GM23248 (cell line): ENCODE results near the gene TTC4.

Source experiments
- EZH2 ChIP-seq: fragments of 200-600 bp; sonication (generic); IDR thresholded peaks from 2 replicates; pipeline ENCODE4 v1.6.1; 2018; ENCODE audit warnings: antibody characterized with exemption, mild to moderate bottlenecking; ENCODE audit not compliant: insufficient read depth, poor library complexity, severe bottlenecking
- EZH2phosphoT487 ChIP-seq: fragments of 200-600 bp; sonication (generic); IDR thresholded peaks from 2 replicates; pipeline ENCODE4 v1.6.1; 2018; ENCODE audit warnings: antibody characterized with exemption, moderate library complexity, mild to moderate bottlenecking, low read depth; ENCODE audit not compliant: insufficient read depth

DNA sequence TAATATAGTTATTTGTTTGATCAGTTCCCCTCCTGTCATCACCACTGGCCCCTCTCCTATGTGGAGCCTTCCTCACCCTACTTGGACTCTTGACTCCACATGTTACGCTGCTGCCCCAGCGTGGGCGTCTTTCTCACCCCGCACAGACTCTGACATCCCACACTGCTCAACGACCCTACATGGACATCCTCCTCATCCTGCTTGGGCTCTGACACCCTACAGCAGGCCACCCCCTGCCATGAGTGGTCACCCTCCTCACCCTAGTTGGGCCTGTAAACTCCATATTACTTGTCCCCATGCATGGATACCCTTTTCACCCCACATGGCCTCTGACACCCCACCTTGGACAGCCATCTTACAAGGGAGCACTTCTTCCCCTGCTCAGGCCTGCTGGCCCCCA, 21.0 kb downstream of the TTC4 start:
- TF ChIP-seq EZH2phosphoT487 (no peak), EZH2 (no peak)
